ENCODE measurements around the gene FCRL5. TPM values are rescaled to one million over a fixed set of nuclear protein-coding genes. Genes with fewer than 3 reads are reported as not detected.

The FCRL5 gene
- total and polyA plus RNA-seq, 10 of the 15 experiments (the other 5 are each of a cell fraction or from before 2014, with no cell fraction given): 1.1 to 136 (median 7.0) TPM

DNA sequence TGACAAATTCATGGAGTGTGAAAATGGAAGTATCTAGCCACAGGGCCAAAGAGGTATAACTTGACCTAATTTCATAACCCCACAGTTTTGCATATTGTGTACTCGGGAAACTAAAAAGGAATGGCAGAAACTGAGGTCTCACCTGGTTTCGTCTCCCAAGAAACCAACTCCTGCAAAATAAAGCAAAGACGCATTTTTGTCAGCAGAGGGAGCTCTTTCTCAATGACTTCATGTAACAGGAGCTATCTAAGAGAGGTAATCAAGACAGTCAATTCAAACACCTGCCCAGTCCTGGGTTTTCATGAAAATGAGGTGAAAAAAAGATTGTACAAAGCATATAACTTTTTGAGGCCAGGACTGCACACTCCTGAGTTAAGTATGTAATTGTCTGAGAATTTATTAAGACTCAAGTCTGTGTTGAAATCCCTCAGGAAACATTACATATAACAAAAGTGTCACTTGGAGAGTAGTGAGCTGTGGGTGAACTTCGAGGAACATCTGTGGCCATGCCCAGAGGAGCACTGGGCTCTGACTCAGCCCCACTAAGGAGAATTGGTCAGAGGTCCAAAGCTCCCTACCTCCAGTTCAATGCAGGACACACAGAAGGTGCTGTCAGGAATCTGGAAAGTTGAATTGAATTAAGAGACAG is 28.0 kb upstream of the FCRL5 start (continued):
- TF ChIP-seq FOXM1 (IDR thresholded peaks at IDR 0.05; ENCODE audit: low read depth, low read length) (0 out of 2 replicates have a peak, but pooled peaks have one; percentile 37), PAX5 (IDR thresholded peaks at IDR 0.05; ENCODE audit: borderline replicate concordance, low read depth, low read length) (no peak), BMI1 (IDR thresholded peaks at IDR 0.05; ENCODE audit: borderline replicate concordance) (no peak), ZNF622 (IDR thresholded peaks at IDR 0.05) (no peak)

DNA sequence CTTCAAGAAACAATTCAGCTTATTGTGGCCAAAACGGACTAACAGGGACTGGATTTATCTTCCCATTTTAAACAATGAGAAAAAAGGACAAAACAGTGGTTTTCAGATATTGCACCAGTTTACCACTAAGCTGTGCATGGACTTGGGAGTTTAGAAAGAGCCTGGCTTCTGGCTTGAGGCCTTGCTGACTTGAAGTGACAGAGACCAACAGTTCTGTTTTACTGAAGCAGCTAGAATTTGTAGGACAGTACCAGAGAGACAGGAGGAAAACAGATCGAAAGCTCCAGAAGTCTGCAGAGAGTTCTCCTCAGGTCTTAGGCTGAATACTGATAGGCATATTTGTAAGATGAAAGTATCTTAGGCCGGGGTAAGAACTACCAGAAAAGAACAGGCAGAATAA is 25.1 kb upstream of the FCRL5 start:
- Histone ChIP-seq H4K20me1 (ENCODE audit: control insufficient read depth, insufficient read depth) (no peaks in the 10 kb centered on the region; the same call in 1 of the 2 replicates), H3K4me2 (ENCODE audit: control insufficient read depth, insufficient read depth) (no peak overlapping the region), H3K4me1 (ENCODE audit: control insufficient read depth, insufficient read depth, low read length) (peaks cover 23% of the 10 kb centered on the region), H3K9ac (ENCODE audit: control insufficient read depth, insufficient read depth, low read length) (no peak overlapping the region), H3K4me3 (no peak overlapping the region), H3K79me2 (ENCODE audit: control insufficient read depth, insufficient read depth, low read length) (no peaks in the 10 kb centered on the region), H2AFZ (ENCODE audit: control insufficient read depth, low read depth, low read length) (no peak overlapping the region), H3K27ac (ENCODE audit: control insufficient read depth, insufficient read depth) (no peak overlapping the region), H3K9me3 (replicated peaks; ENCODE audit: control insufficient read depth, insufficient read depth, low read length) (no peaks in the 10 kb centered on the region), H3K27me3 (replicated peaks in 1 of 2; ENCODE audit: control insufficient read depth in 2 of 2, insufficient read depth in 2 of 2, low read length in 1 of 2) (no peaks in the 10 kb centered on the region), H3K36me3 (ENCODE audit: control insufficient read depth in 2 of 2, insufficient read depth in 2 of 2, low read length in 1 of 2) (no peaks in the 10 kb centered on the region)
- RAD21 ChIA-PET (ENCODE audit: unreplicated experiment): interaction anchor here (0.9 to 3.1 kb wide), 12 partner anchors 12 to 207 kb away, joined by 3 to 14 read pairs (median 4); partner anchors contain the start of gene FCRL5
- SMC1A ChIA-PET (ENCODE audit: uncharacterized antibody, unreplicated experiment): interaction anchor here (0.7 to 6.8 kb wide), 16 partner anchors 9 to 222 kb away, joined by 3 to 103 read pairs (median 6); partner anchors contain the start of gene FCRL5
- no TSS peak for BruUV-seq (replicated peaks)
- FAIRE-seq (no peak), ATAC-seq (no peak), DNase-seq (ENCODE audit: low read depth, low spot score) (no peak)
- POLR2A ChIA-PET: interaction anchor here (0.6 to 1.3 kb wide), 2 partner anchors 11 to 67 kb away, joined by 3 read pairs; no protein-coding TSS in a partner anchor
- CTCF ChIA-PET: interaction anchor here (0.9 to 7.6 kb wide), 16 partner anchors 8 to 402 kb away, joined by 3 to 223 read pairs (median 5); partner anchors contain the start of gene FCRL5
- TF ChIP-seq SIX5 (IDR thresholded peaks at IDR 0.05; ENCODE audit: low read depth, low read length, severe bottlenecking) (no peak), HDAC2 (IDR thresholded peaks at IDR 0.05) (no peak), POU2F2 (IDR thresholded peaks at IDR 0.05; ENCODE audit: borderline replicate concordance, low read depth, low read length) (no peak), POLR2AphosphoS2 (IDR thresholded peaks at IDR 0.05; ENCODE audit: low read depth, low read length) (no peak), KDM1A (IDR thresholded peaks at IDR 0.05; ENCODE audit: borderline replicate concordance) (no peak), BMI1 (IDR thresholded peaks at IDR 0.05; ENCODE audit: borderline replicate concordance) (no peak), ZNF24 (IDR thresholded peaks at IDR 0.05) (no peak), HDGF (IDR thresholded peaks at IDR 0.05) (no peak), ZNF274 (IDR thresholded peaks at IDR 0.05; ENCODE audit: insufficient read depth, insufficient read length) (no peak)
- TF ChIP-seq, protein P1, sequence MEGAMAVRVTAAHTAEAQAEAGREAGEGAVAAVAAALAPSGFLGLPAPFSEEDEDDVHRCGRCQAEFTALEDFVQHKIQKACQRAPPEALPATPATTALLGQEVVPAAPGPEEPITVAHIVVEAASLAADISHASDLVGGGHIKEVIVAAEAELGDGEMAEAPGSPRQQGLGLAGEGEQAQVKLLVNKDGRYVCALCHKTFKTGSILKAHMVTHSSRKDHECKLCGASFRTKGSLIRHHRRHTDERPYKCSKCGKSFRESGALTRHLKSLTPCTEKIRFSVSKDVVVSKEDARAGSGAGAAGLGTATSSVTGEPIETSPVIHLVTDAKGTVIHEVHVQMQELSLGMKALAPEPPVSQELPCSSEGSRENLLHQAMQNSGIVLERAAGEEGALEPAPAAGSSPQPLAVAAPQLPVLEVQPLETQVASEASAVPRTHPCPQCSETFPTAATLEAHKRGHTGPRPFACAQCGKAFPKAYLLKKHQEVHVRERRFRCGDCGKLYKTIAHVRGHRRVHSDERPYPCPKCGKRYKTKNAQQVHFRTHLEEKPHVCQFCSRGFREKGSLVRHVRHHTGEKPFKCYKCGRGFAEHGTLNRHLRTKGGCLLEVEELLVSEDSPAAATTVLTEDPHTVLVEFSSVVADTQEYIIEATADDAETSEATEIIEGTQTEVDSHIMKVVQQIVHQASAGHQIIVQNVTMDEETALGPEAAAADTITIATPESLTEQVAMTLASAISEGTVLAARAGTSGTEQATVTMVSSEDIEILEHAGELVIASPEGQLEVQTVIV (IDR thresholded peaks at IDR 0.05; ENCODE audit: borderline replicate concordance, partially characterized antibody): no peak
- intact Hi-C loops (cut with micrococcal nuclease; ENCODE audit: unreplicated experiment) (no loop called here), in situ Hi-C loops (cut with MboI) (loop anchor here (5.0 kb wide), 1 partner anchor 370 kb away; no protein-coding TSS in a partner anchor)
- 15% methylated on average over 3 of the region's 3 CpGs for WGBS (ENCODE audit: insufficient coverage, insufficient replicate concordance, low lambda C conversion rate, missing lambda C conversion rate)

All from GM12878 (cell line).